DND-41 (cell line): ENCODE measurements around the gene ZNF180.
"Not testable (repeated sequence)": the region's sequence is repeated elsewhere in the genome, so short reads cannot be mapped to it uniquely, and the experiment has no call there.

Source experiments
- ATAC-seq: fragments of 200-7000 bp; cut with Tn5 transposase; 3 replicates; pipeline ENCODE4 v1.9.1; 2021; ENCODE audit warnings: low read depth; ENCODE audit not compliant: insufficient read depth
- DNase-seq: peaks from one replicate; pipeline ENCODE4 v3.0.0-alpha.2; 2020
- H2AFZ ChIP-seq: 2 replicates; pipeline ENCODE4 v1.6.0; 2012; ENCODE audit warnings: low read depth, low read length
- H3K27ac ChIP-seq: 2 replicates; pipeline ENCODE4 v1.5.1; 2012; ENCODE audit warnings: low read length, inconsistent platforms
- H3K27me3 ChIP-seq: fragments of 200-600 bp; sonication (generic); 2 replicates; pipeline ENCODE4 v1.6.0; 2012; ENCODE audit warnings: low read length, mild to moderate bottlenecking, inconsistent platforms; ENCODE audit not compliant: insufficient read depth, poor library complexity
- H3K36me3 ChIP-seq: 2 replicates; pipeline ENCODE4 v1.5.1; 2012; ENCODE audit warnings: low read length, inconsistent platforms; ENCODE audit not compliant: insufficient read depth
- H3K4me1 ChIP-seq: 2 replicates; pipeline ENCODE4 v1.5.1; 2012; ENCODE audit warnings: mild to moderate bottlenecking, low read length; ENCODE audit not compliant: insufficient read depth
- H3K4me2 ChIP-seq: 2 replicates; pipeline ENCODE4 v1.6.0; 2012; ENCODE audit warnings: mild to moderate bottlenecking, moderate library complexity, low read length, inconsistent platforms; ENCODE audit not compliant: insufficient read depth
- H3K4me3 ChIP-seq, 2 experiments: fragments of 200-600 bp in 1 of 2; shearing (Covaris generic) in 1 of 2; 2 replicates each; pipeline ENCODE4 v1.5.1; 2012 to 2016; ENCODE audit warnings: inconsistent platforms in 2 of 2, low read length in 2 of 2, mild to moderate bottlenecking in 2 of 2, low read depth in 1 of 2, moderate library complexity in 1 of 2
- H3K79me2 ChIP-seq: 2 replicates; pipeline ENCODE4 v1.6.0; 2012; ENCODE audit warnings: low read length, inconsistent platforms; ENCODE audit not compliant: insufficient read depth
- H3K9ac ChIP-seq: 2 replicates; pipeline ENCODE4 v1.6.0; 2012; ENCODE audit warnings: low read depth, mild to moderate bottlenecking, inconsistent platforms, low read length, moderate library complexity
- H3K9me3 ChIP-seq: 2 replicates; pipeline ENCODE4 v1.5.1; 2012; ENCODE audit warnings: low read length, moderate library complexity, mild to moderate bottlenecking, inconsistent platforms; ENCODE audit not compliant: insufficient read depth, severe bottlenecking
- H4K20me1 ChIP-seq: 2 replicates; pipeline ENCODE4 v1.6.0; 2012; ENCODE audit warnings: low read length; ENCODE audit not compliant: insufficient read depth
- CTCF ChIP-seq: IDR thresholded peaks from 2 replicates; pipeline ENCODE4 v1.5.1; 2012; ENCODE audit warnings: borderline replicate concordance, low read length, moderate library complexity, mild to moderate bottlenecking; ENCODE audit not compliant: poor library complexity, severe bottlenecking; ENCODE audit errors: extremely low read depth
- EZH2 ChIP-seq: IDR thresholded peaks from 3 replicates; pipeline ENCODE4 v1.6.1; 2012; ENCODE audit warnings: borderline replicate concordance, low read depth, mild to moderate bottlenecking, moderate library complexity, low read length, inconsistent platforms; ENCODE audit not compliant: severe bottlenecking

The ZNF180 gene

DNA sequence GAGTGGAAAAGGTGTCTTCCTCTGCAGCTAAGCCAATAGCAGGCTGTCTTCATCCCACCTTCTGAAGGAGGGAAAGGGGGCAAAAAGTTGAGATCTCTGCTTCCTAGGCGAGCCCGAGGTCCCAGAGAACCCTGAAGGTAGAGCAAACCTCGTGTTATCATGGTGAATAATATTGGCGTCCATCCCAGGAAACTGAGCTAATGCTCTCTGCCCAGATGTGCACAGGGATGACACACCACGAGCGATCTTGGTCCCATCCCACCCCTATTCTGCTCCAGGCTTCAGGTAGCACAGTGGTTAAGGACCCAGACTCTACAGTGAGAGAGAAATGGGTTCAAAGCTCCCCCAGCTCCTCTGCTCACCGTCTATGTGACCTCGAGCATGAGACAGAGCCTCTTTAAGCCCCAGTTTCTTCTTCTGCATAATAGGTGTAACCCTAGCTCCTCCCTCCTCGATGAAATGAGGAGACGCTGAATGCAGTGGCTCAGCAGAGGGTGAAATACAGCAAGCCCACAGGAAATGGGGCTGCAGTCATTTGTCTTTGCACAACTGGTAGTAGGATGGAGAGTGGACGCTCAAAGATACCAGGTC, 39.0 kb upstream of the ZNF180 start:
- Histone ChIP-seq H4K20me1 (no peaks in the 10 kb centered on the region), H3K4me3 (no peak overlapping the region), H3K4me2 (no peak overlapping the region), H3K36me3 (no peaks in the 10 kb centered on the region), H3K4me1 (no peaks in the 10 kb centered on the region), H3K27ac (no peak overlapping the region), H3K9me3 (peaks cover 3% of the 10 kb centered on the region), H3K79me2 (no peaks in the 10 kb centered on the region), H3K9ac (no peak overlapping the region), H2AFZ (no peak overlapping the region), H3K27me3 (no peaks in the 10 kb centered on the region)
- TF ChIP-seq CTCF, result no peak
- no peak for TF ChIP-seq EZH2
- no peak for ATAC-seq
- DNase-seq, result no peak

DNA sequence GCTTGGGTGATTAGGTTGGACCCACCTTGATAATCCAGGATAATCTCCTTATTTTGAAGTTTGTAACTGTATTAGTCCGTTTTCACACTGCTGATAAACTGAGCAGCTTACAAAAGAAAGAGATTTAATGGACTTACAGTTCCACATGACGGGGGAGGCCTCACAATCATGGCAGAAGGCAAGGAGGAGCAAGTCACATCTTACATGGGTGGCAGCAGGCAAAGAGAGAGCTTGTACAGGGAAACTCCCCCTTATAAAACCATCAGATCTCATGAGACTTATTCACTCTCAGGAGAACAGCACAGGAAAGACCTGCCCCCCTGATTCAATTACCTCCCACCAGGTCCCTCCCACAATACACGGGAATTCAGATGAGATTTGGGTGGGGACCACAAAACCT, 35.0 kb upstream of the ZNF180 start:
- not testable (repeated sequence) for H3K9ac ChIP-seq, H3K4me2 ChIP-seq, H4K20me1 ChIP-seq, H3K36me3 ChIP-seq, DNase-seq, ATAC-seq, H3K27me3 ChIP-seq, H3K4me3 ChIP-seq, H3K27ac ChIP-seq, H3K79me2 ChIP-seq, H3K4me1 ChIP-seq, H2AFZ ChIP-seq, H3K9me3 ChIP-seq

DNA sequence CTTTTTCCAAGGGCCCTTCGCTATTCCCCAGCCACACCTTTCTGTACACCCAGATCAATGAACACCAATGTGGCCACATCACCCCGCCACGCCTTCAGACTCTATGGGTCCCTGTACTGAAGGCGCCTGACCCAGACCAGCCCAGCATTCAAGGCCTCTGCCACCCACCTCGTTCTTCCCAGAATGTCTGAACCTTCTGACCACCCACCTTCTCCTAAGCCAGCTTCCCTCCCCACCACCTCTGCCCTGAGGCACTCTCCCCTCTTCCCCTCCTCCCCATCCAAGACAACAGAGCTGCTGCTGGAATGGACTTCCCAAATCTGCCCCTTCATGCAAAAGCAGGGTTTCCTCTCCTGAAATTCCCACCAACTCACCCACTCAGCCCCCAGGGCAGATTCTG, 32.5 kb upstream of the ZNF180 start:
- Histone ChIP-seq H3K4me2 (no peak overlapping the region), H3K9ac (no peak overlapping the region), H3K4me1 (no peaks in the 10 kb centered on the region), H3K27me3 (no peaks in the 10 kb centered on the region), H4K20me1 (no peaks in the 10 kb centered on the region), H3K4me3 (no peak overlapping the region), H3K9me3 (peaks cover 3% of the 10 kb centered on the region), H3K27ac (no peak overlapping the region), H3K79me2 (no peaks in the 10 kb centered on the region), H3K36me3 (no peaks in the 10 kb centered on the region), H2AFZ (no peak overlapping the region)
- no peak for TF ChIP-seq EZH2
- TF ChIP-seq CTCF, result no peak
- DNase-seq, result no peak
- ATAC-seq, result no peak

- no peak for TF ChIP-seq CTCF
- no peak for TF ChIP-seq EZH2
- ATAC-seq (no peak), DNase-seq (no peak)
- Histone ChIP-seq H3K79me2 (no peaks in the 10 kb centered on the region), H3K4me1 (no peaks in the 10 kb centered on the region), H3K27me3 (no peaks in the 10 kb centered on the region), H3K27ac (no peak overlapping the region), H3K4me2 (no peak overlapping the region), H3K36me3 (no peaks in the 10 kb centered on the region), H4K20me1 (no peaks in the 10 kb centered on the region), H3K9ac (no peak overlapping the region), H3K4me3 (no peak overlapping the region), H2AFZ (no peak overlapping the region), H3K9me3 (no peaks in the 10 kb centered on the region)
Measured at GRCh38 chr19:44530777-44531176, 30.5 kb upstream of the ZNF180 start.
